Activated naive CD4-positive, alpha-beta T cell treated with anti-CD3 and anti-CD28 coated beads, Interleukin-2, amount 10 ng/mL, durations not matched to agents 7 days and 5 days (primary cell): ENCODE data around the gene CSNK2B.
"Not testable (repeated sequence)": the region's sequence is repeated elsewhere in the genome, so short reads cannot be mapped to it uniquely, and the experiment has no call there.

Experiments
- CTCF ChIA-PET: fragments of 350-600 bp; sonication (Branson Sonifier 250); formaldehyde crosslinking; loops from one replicate; lab custom pipeline; 2021; ENCODE audit warnings: antibody characterized with exemption; lab: Charles Lee
- DNase-seq: peaks from one replicate; pipeline ENCODE4 v3.0.0-alpha.2; 2020
- H3K27ac Mint-ChIP-seq: one replicate; pipeline ENCODE4 v1.8.0; 2021; ENCODE audit warnings: mild to moderate bottlenecking, moderate library complexity, mixed read lengths
- H3K27me3 Mint-ChIP-seq: one replicate; pipeline ENCODE4 v1.8.0; 2021; ENCODE audit warnings: mild to moderate bottlenecking, mixed read lengths
- H3K36me3 Mint-ChIP-seq: one replicate; pipeline ENCODE4 v1.8.0; 2021; ENCODE audit warnings: mixed read lengths
- H3K4me1 Mint-ChIP-seq: one replicate; pipeline ENCODE4 v1.8.0; 2021; ENCODE audit warnings: mixed read lengths
- H3K4me3 Mint-ChIP-seq: one replicate; pipeline ENCODE4 v1.8.0; 2021; ENCODE audit warnings: mild to moderate bottlenecking, moderate library complexity, mixed read lengths
- H3K9me3 Mint-ChIP-seq: one replicate; pipeline ENCODE4 v1.8.0; 2021; ENCODE audit warnings: mixed read lengths

The CSNK2B gene

GRCh38 chr6:31700740-31701401 is 35.0 kb downstream of the CSNK2B start:
- Mint-ChIP-seq H3K4me1 (peaks cover 43% of the 10 kb centered on the region), H3K4me3 (peak overlapping the region; percentile 96), H3K27ac (peak overlapping the region; percentile 22), H3K9me3 (no peaks in the 10 kb centered on the region), H3K27me3 (no peaks in the 10 kb centered on the region), H3K36me3 (peaks cover 28% of the 10 kb centered on the region)
- no peak for DNase-seq
- CTCF ChIA-PET, result no interaction called here

DNA sequence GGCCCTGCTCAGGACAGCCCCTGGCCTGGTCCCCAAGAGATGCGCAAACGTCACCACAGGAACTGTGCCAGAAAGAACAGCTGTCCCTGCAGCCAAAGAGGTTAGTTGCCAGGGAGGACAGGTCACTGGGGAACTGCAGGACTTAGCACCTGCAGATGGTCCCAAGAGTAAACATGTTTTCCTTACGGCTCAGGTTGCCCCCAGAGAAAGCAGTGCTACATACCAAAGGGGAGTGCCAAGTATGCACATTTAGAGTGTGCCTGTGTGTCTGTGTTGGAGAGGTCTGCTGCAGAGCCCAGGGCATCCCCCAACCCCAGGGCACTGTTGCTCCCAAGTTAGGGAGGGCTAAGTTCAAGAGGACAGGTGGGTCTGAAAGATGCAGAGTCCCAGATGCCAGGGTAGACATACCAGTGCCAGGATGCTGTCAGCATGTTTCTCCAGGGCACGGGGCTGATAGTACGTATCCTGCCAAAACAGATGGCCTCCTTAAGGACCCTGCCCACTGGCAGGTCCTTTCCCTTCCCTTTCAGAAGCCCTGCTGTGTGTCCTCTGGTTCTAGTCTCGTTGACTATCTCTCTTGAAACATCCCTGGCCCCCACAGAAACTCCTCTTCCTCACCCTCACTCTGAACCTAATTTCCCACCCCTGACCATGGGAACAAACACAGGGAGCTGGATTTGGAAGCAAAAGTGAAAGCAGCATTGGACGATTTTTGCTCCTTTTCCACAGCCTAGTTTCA is 36.0 kb downstream of the CSNK2B start:
- H3K4me3 Mint-ChIP-seq, result peak overlapping the region; percentile 96
- CTCF ChIA-PET, result interaction anchor here (1.7 kb wide), 1 partner anchor 68 kb away, joined by 5 read pairs; no protein-coding TSS in a partner anchor
- peak; percentile 27 for DNase-seq
- peaks cover 7% of the 10 kb centered on the region for H3K27me3 Mint-ChIP-seq
- no peaks in the 10 kb centered on the region for H3K9me3 Mint-ChIP-seq
- peak overlapping the region; percentile 98 for H3K27ac Mint-ChIP-seq
- H3K4me1 Mint-ChIP-seq, result peaks cover 43% of the 10 kb centered on the region
- H3K36me3 Mint-ChIP-seq, result peaks cover 26% of the 10 kb centered on the region

GRCh38 chr6:31702405-31702818 is 36.5 kb downstream of the CSNK2B start:
- DNase-seq, result no peak
- H3K9me3 Mint-ChIP-seq, result no peaks in the 10 kb centered on the region
- H3K36me3 Mint-ChIP-seq, result peaks cover 22% of the 10 kb centered on the region
- peak overlapping the region; percentile 98 for H3K27ac Mint-ChIP-seq
- CTCF ChIA-PET, result interaction anchor here (1.4 to 1.7 kb wide), 2 partner anchors 24 to 67 kb away, joined by 5 read pairs; no protein-coding TSS in a partner anchor
- peaks cover 13% of the 10 kb centered on the region for H3K27me3 Mint-ChIP-seq
- H3K4me3 Mint-ChIP-seq, result peak overlapping the region; percentile 96
- H3K4me1 Mint-ChIP-seq, result peaks cover 41% of the 10 kb centered on the region

- Mint-ChIP-seq H3K9me3 (no peaks in the 10 kb centered on the region), H3K4me1 (peaks cover 36% of the 10 kb centered on the region), H3K27me3 (peaks cover 19% of the 10 kb centered on the region), H3K36me3 (peaks cover 17% of the 10 kb centered on the region), H3K27ac (peak within 1 kb of the TSS; percentile 98), H3K4me3 (peak within 1 kb of the TSS; percentile 96)
- DNase-seq, result peak; percentile 99
- CTCF ChIA-PET, result interaction anchor here (1.4 to 1.7 kb wide), 2 partner anchors 24 to 67 kb away, joined by 5 read pairs; no protein-coding TSS in a partner anchor
These were observed 37.2 kb downstream of the CSNK2B start, which contains the start of gene ABHD16A for GRCh38 chr6:31702819-31703716. Gene ABHD16A (minus strand): TSS chr6:31703324. CDS start chr6:31703281, 43 bp downstream.

GRCh38 chr6:31705931-31706330 is 40.1 kb downstream of the CSNK2B start:
- Mint-ChIP-seq H3K4me3 (no peak overlapping the region), H3K4me1 (peaks cover 29% of the 10 kb centered on the region), H3K27me3 (peaks cover 29% of the 10 kb centered on the region), H3K36me3 (peaks cover 7% of the 10 kb centered on the region), H3K27ac (no peak overlapping the region), H3K9me3 (no peaks in the 10 kb centered on the region)
- no peak for DNase-seq
- CTCF ChIA-PET, result interaction anchor here (0.7 kb wide), 1 partner anchor 28 kb away, joined by 4 read pairs; no protein-coding TSS in a partner anchor

GRCh38 chr6:31706599-31706998 is 40.7 kb downstream of the CSNK2B start, which contains the start of gene LY6G6F:
Gene LY6G6F (plus strand): TSS chr6:31706866. CDS start chr6:31706907, 41 bp downstream.
- H3K4me3 Mint-ChIP-seq, result no peak within 1 kb of the TSS
- peaks cover 34% of the 10 kb centered on the region for H3K27me3 Mint-ChIP-seq
- peaks cover 4% of the 10 kb centered on the region for H3K36me3 Mint-ChIP-seq
- H3K4me1 Mint-ChIP-seq, result peaks cover 29% of the 10 kb centered on the region
- DNase-seq, result no peak
- no peak within 1 kb of the TSS for H3K27ac Mint-ChIP-seq
- no peaks in the 10 kb centered on the region for H3K9me3 Mint-ChIP-seq
- CTCF ChIA-PET, result no interaction called here

DNA sequence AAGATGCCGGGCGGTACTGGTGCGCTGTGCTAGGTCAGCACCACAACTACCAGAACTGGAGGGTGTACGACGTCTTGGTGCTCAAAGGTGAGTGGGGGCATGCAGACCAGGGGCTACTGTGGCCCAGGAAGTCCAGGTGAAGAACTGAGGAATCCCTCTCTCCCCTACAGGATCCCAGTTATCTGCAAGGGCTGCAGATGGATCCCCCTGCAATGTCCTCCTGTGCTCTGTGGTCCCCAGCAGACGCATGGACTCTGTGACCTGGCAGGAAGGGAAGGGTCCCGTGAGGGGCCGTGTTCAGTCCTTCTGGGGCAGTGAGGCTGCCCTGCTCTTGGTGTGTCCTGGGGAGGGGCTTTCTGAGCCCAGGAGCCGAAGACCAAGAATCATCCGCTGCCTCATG is 41.8 kb downstream of the CSNK2B start:
- CTCF ChIA-PET, result no interaction called here
- Mint-ChIP-seq H3K27ac (no peak overlapping the region), H3K9me3 (no peaks in the 10 kb centered on the region), H3K36me3 (no peaks in the 10 kb centered on the region), H3K27me3 (peaks cover 45% of the 10 kb centered on the region), H3K4me3 (no peak overlapping the region), H3K4me1 (peaks cover 29% of the 10 kb centered on the region)
- no peak for DNase-seq

DNA sequence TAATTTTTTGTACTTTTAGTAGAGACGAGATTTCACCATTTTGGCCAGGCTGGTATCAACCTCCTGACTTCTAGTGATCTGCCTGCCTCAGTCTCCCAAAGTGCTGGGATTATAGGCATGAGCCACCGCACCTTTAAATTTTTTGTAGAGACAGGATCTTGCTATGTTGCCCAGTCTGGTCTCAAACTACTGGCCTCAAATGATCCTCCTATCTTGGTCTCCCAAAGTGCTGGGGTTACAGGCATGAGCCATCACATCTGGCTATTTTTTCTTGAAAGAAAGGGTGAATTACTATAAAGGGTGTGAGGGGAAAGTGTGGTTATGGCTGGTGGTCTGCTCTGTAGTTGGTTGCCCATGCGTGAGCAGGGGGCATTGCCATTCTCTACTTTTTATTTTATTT is 42.3 kb downstream of the CSNK2B start:
- Mint-ChIP-seq H3K27ac (no peak overlapping the region), H3K36me3 (no peaks in the 10 kb centered on the region), H3K4me3 (no peak overlapping the region), H3K27me3 (peaks cover 50% of the 10 kb centered on the region), H3K9me3 (no peaks in the 10 kb centered on the region), H3K4me1 (peaks cover 29% of the 10 kb centered on the region)
- DNase-seq, result no peak
- CTCF ChIA-PET, result no interaction called here

DNA sequence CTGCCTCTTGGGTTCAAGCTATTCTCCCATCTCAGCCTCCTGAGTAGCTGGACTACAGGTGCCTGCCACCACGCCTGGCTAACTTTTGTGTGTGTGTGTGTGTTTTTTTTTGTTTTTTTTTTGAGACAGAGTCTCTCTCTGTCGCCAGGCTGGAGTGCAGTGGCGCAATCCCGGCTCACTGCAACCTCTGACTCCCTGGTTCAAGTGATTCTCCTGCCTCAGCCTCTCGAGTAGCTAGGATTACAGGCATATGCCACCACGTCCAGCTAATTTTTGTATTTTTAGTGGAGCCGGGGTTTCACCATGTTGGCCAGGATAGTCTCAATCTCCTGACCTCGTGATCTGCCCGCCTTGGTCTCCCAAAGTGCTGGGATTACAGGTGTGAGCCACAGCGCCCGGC is 43.3 kb downstream of the CSNK2B start:
- H3K36me3 Mint-ChIP-seq, DNase-seq, H3K27ac Mint-ChIP-seq, CTCF ChIA-PET, H3K9me3 Mint-ChIP-seq, H3K4me3 Mint-ChIP-seq: not testable (repeated sequence)
- Mint-ChIP-seq H3K4me1 (peaks cover 24% of the 10 kb centered on the region), H3K27me3 (peaks cover 59% of the 10 kb centered on the region)

GRCh38 chr6:31710523-31711219 is 44.8 kb downstream of the CSNK2B start:
- Mint-ChIP-seq H3K9me3 (no peaks in the 10 kb centered on the region), H3K27me3 (peaks cover 67% of the 10 kb centered on the region), H3K4me3 (no peak overlapping the region), H3K27ac (no peak overlapping the region), H3K4me1 (peaks cover 27% of the 10 kb centered on the region), H3K36me3 (no peaks in the 10 kb centered on the region)
- no peak for DNase-seq
- CTCF ChIA-PET, result interaction anchor here (1.4 to 1.8 kb wide), 2 partner anchors 19 to 81 kb away, joined by 4 to 5 read pairs; no protein-coding TSS in a partner anchor

DNA sequence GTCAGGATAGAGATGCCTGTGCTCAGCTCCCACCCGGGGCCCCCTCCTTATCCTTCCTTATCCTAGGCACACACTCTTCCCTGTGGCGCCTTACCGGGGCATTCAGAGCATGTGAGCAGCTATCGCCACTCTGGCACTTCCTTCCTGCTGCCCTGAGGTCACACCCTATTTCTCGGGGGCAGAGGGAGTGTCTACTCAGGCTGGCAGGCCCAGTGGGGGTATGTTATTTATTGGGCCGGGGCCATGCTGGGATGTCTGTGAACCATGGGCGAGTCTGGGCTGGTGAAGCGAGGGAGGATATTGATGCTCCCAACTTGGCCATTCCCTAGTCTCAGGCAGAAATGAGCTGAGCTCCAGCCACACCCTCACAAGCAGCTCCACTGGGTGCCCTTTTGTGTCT is 45.4 kb downstream of the CSNK2B start:
- Mint-ChIP-seq H3K9me3 (no peaks in the 10 kb centered on the region), H3K4me3 (no peak overlapping the region), H3K36me3 (no peaks in the 10 kb centered on the region), H3K27ac (peak overlapping the region; percentile 58), H3K27me3 (peaks cover 66% of the 10 kb centered on the region), H3K4me1 (peaks cover 27% of the 10 kb centered on the region)
- no peak for DNase-seq
- CTCF ChIA-PET, result interaction anchor here (1.4 to 1.8 kb wide), 2 partner anchors 19 to 80 kb away, joined by 4 to 5 read pairs; no protein-coding TSS in a partner anchor

GRCh38 chr6:31712296-31712695 is 46.4 kb downstream of the CSNK2B start:
- peak overlapping the region; percentile 75 for H3K27ac Mint-ChIP-seq
- H3K27me3 Mint-ChIP-seq, result peaks cover 57% of the 10 kb centered on the region
- CTCF ChIA-PET, result interaction anchor here (1.4 kb wide), 1 partner anchor 79 kb away, joined by 5 read pairs; no protein-coding TSS in a partner anchor
- no peaks in the 10 kb centered on the region for H3K36me3 Mint-ChIP-seq
- no peak overlapping the region for H3K4me3 Mint-ChIP-seq
- peak; percentile 45 for DNase-seq
- H3K9me3 Mint-ChIP-seq, result no peaks in the 10 kb centered on the region
- peaks cover 27% of the 10 kb centered on the region for H3K4me1 Mint-ChIP-seq

GRCh38 chr6:31713465-31713864 is 47.6 kb downstream of the CSNK2B start:
- CTCF ChIA-PET, result no interaction called here
- DNase-seq, result no peak

More at GRCh38 chr6:31713465-31713864, 47.6 kb downstream of the CSNK2B start:
- H3K36me3 Mint-ChIP-seq, result no peaks in the 10 kb centered on the region
- no peak overlapping the region for H3K27ac Mint-ChIP-seq
- H3K27me3 Mint-ChIP-seq, result peaks cover 56% of the 10 kb centered on the region
- H3K4me1 Mint-ChIP-seq, result peaks cover 27% of the 10 kb centered on the region
- no peaks in the 10 kb centered on the region for H3K9me3 Mint-ChIP-seq
- no peak overlapping the region for H3K4me3 Mint-ChIP-seq
